ENCODE results near the gene DNER.

Gene DNER

DNA sequence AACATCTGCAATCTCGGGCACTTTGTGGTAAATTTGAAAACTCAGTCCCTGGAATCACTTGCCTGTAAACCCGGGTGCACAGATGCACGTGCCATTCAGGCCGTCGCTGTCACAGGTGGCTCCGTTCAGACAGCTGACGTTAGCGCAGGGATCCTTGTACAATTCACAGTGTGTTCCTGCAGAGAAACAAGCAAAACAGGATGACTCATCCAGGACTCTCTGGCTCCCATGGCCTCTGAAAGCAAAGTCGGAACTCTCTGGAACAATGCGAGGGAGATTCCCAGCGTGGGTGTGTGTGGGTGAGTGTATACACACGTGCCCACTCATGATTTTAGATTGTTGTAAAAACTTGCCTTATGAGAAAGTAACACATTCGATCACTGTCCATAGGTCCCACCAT lies 307.2 kb downstream of the DNER start:
- peak; percentile 92 for DNase-seq (ENCODE audit: low read depth, low spot score)

DNA sequence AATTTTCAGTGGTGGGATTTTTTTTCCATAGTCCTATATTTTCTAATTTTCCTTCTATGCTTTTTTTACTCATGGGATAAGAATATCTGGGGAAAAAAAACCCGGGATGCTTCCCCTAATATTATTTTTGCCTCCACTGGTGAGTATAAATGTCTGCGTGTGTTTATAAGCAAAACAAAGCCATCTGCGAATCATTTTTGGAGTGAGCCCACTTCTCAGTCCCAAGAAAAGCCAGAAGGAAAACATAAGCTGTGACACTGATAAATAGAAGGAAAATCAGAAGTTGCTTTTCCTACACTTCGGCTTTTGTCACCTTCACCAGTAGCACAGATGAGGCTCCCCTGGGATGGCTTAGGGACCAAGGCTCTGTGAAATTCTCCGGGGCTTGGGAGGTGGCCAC lies 308.6 kb downstream of the DNER start:
- no peak for DNase-seq (ENCODE audit: low read depth, low spot score)

DNA sequence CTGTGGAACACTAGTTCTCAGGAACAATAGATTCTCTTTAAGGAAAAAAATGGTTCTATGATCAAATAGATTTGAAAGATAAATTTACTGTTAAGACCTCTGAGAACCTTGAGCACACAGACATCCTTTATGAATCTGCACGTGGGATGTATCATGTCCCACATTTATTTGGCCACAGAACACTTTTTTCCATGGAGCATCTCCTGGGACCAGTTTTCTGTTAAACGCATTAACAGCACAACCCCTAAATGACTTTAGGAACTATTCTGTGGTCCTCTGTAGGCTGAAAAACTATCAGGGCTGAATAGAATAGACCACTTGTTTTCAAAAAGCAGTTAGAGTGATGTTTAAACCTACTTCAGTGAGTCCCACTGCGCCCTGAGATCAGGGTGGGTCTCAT lies 311.1 kb downstream of the DNER start:
- DNase-seq (ENCODE audit: low read depth, low spot score): no peak

DNA sequence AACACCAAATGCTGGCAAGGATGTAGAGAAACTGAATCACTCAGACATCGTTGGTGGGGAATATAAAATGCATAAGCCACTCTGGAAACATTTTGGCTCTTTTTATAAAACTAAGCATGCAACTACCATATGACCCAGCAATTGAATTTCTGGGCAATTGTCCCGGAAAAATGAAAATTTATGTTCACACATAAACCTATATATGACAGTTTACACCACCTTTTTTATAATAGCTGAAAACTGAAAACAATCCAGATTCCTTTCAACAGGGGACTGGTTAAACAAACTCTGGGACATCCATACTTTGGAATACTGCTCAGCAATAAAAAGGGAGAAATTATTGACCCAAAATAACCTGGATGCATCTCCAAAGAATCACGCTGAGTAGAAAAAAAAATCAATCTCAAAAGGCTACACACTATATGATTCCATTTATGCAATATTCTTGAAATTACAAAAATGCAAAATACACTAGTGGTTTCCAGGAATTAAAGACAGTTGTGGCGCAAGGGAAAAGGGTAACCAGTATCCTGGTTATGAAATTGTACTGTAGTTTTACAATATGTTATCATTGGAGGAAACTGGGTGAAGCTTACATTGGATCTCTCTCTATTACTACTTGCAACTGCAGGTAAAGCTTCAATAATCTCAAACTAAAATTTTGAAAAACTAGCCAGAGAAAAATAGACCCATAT lies 313.0 kb downstream of the DNER start:
- DNase-seq (ENCODE audit: low read depth, low spot score): no peak

DNA sequence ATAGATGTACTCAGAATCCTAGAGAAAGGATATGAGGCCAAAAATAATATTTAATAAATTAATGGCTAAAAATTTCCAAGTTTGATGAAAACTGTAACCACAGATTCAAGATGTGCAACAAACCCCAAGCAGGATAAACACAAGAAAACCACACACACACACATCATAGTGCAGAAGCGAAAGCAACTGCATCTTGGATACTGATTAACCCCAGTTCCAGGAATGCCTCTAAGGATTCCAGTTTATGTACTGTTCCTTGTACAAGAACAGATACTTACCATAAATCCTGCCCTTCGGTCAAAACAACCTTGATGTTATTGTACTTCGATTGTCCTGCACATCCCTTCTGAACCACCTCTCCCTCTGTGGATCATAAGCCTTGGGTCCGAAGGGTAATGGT lies 320.4 kb downstream of the DNER start:
- no peak for DNase-seq (ENCODE audit: low read depth, low spot score)

DNA sequence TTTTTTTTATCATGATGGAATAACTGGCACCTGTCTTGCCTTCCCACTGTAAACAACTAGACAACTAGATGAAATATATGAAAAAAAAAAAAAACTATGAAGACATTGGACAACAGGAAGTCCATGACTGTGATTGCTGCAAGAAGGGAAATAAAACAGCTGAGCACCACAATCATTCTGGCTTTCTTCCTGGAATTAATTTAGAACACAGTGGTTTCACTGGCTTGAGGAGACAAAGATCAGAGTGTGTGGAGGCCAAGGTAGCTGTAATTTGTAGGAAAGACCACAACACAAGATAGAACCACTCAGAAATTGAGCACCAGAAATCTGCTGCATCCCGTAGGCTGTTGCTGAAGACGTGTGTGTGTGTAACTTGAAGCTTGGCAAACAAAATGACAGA lies 322.2 kb downstream of the DNER start:
- DNase-seq (ENCODE audit: low read depth, low spot score): peak; percentile 55

DNA sequence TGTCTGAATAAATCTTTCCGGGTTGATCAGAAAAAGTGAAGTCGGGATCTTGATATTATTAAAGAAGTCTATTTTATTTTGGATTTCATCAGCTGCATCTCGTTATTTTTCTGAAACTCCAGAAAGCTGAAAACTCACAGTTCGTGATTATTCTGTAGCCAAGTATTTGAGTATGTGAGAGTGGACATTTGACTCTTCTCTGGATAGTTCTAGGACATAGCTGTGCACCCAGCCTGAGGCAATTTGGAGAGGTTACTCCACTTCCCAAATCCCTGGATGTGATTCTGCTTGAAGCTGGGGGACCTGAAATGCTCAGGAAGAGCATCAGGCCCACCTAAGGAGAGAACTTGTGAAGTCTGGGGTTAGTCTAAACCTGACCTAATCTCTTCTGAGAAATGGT lies 325.6 kb downstream of the DNER start:
- DNase-seq (ENCODE audit: low read depth, low spot score): no peak

DNA sequence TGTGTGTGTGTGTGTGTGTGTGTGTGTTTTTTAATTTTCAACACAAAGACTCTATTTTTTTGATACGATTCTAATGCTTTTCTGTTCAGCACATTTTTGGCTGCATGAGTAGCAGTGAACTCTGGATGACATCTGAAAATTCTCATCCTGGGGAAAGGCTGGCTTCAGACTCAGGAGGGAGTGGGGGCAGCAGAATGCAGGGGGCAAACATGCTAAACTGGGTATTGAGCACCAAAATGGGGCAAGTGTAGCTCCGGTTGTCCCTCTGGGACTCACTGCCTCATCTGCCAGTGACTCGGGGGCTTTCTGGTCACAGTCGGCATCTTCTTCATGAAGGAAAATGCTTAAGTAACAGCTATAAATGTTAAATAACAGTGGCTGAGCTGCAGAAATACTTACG lies 326.5 kb downstream of the DNER start:
- DNase-seq (ENCODE audit: low read depth, low spot score): peak; percentile 51

DNA sequence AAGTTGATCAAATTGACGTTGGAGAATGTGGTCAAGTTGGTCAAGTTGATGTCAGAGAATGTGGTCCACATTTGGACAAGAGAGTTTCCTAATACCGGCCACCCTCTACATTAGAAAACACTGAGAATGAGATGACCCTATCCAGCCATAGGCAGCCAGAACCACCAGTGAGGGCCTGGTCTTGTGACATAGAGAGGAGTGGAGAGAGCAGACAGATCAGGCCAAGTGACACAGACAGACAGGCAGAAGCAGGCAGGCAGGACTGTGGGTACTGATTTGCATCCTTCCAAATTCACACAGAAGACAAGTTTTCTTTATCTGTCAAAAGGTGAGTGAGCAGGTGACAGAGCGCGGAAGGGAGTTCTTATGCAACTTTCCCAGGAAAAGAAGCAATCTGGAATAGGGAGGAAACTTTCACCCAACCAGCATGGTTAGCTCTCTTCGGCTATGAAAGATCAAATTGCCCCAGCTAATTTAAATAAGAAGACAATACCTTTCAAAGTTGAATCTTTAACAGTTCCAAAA lies 334.2 kb downstream of the DNER start:
- no peak for DNase-seq (ENCODE audit: low read depth, low spot score)

DNA sequence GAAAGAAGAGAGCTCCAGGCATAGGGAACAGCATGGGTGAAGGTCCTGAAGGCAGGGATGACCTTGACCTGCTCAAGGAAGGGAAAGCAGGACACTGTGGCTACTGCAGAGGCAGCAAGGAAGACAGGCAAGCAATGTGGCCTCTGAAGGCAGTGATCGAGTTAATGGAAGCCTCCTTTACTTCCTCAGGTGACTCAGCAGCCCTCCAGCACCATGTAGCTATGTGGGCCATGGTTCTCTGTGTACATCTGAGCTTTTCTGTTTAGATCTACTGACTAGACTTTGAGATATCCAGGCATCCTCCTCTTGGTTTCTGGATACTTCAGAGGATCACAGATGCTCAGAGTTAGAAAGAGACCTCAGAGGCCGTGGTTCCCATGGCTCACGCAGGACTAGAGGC lies 336.0 kb downstream of the DNER start:
- no peak for DNase-seq (ENCODE audit: low read depth, low spot score)

DNA sequence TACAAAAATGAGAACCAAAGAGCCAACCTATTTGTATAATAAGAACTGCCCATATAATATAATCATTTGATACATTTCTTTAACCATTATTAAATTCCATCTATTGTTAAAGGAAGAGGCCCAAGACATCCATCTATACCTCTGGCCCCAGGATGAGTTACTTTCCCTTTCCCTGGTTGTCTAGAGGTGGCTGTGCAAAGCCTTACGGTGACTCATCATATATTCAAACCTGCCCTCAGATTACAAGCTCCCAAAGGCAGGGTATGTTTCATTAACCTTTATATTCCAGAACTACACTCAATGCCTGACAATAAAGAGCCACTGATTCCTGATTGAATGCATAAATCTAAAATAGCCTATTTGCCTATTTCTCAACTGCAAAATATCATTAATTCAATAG lies 337.5 kb downstream of the DNER start:
- peak; percentile 28 for DNase-seq (ENCODE audit: low read depth, low spot score)

DNA sequence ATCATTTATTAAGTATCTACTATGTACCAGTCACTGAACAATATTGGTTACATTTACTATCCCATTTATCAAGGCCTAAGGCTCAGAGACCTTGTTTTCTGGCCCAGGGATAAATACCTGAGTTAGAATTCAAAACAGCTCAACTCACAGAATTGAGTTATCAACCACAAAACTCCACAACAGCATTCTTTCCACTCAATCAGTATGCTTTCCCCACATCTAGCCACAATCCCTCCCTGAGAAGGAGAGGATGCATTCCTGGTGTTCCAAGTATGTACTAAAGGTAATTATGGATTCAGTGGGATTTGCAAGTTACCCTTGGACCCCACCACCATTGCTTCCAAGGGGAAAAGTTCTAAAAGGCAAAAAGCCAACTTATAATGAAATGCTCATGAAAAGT lies 339.1 kb downstream of the DNER start:
- DNase-seq (ENCODE audit: low read depth, low spot score): peak; percentile 87

DNA sequence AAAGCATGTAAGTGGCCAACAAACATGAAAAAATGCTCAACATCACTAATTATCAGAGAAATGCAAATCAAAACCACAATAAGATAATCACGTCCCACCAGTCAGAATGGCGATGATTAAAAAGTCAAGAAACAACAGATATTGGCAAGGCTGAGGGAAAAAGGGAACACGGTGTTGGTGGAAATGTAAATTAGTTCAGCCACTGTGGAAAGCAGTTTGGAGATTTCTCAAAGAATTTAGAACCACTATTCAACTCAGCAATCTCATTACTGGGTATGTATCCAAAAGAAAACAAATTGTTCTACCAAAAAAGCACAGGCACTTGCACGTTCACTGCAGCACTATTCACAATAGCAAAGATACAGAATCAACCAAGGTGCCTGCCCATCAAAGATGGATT lies 341.0 kb downstream of the DNER start:
- peak; percentile 50 for DNase-seq (ENCODE audit: low read depth, low spot score)

DNA sequence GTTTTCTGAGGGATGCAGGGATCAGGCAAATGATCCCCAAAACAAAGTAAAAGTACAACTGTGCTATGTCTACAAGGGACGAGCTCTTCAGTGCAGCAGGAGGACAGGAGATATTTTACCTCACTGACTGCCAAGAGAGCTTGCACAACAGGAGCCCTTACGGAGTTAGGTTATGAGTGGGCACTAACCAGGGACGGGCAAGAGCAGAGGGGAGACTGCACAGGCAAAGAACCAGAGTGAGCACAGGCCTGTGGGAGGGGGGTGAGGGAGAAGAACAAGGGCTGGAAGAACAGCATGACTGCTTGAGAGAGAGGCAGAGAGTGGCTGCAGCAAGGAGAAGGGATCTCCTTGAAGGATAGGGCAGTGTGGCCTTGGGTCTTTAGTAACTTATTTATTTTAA lies 342.1 kb downstream of the DNER start:
- DNase-seq (ENCODE audit: low read depth, low spot score): no peak

DNA sequence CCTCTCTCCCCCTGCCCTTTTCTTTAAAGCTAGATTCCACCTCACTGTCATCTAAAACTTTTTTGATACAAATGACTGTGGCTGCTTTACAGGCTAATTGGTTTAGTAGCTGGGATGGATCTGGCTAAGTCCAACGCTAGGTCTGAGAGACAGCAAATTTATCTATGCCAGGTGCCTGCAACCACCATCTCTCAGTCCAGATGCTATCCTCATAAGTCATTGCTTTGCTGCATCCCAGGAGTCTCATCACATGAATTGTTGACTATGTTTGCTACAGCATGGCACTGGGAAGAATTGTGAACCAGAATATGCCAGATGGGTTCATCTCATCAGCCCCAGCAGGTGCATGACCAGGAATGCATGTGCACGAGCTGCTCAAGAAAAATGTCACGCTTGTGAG lies 343.3 kb downstream of the DNER start:
- DNase-seq (ENCODE audit: low read depth, low spot score): no peak

DNA sequence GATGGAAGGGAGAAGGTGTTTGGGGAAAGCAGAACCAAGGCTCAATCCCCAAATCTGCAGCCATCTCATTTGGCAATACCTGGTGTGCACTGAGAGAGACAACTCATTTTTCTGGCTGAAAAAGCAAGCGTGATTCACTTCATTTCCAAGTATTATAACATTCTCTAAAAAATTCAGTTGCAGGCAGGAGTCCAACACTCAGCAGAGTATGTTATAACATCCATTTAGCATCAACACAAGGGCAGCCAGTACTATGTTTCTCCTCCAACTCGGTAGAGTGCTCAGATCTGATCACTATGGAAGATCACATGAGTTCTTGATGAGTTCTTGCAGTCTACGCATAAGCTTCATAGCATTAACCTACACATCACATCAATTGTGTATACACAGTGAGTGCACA lies 343.8 kb downstream of the DNER start:
- peak; percentile 23 for DNase-seq (ENCODE audit: low read depth, low spot score)

DNA sequence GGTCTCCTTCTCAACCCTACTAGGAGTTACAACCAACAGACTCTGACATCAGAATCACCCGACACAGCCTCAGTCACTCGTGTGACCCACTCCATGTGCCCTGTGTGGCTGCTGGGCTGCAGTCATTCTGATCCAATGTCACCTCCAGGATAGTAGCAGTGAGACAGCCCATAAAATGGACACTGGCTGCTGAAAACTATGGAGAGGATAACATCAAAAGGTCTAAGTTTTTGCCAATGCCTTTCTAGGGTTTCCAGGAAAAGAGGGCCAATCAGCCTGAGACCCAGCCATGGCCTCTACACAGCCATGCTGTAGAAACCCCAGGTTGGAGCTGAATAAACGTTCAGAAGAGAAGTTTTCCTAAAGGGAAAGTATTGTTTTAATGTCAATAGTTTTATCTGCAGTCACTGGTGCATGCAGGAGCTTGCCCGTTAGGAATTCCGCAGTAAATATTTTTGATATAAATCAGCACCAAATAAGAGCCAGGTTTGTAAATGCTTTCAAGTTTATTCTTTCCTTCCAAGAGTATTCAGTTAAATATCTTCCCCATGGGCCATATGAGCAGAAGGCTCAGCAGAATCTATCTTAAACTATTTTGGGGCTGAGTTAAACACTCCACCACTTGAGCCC lies 351.1 kb downstream of the DNER start:
- DNase-seq (ENCODE audit: low read depth, low spot score): peak; percentile 62

DNA sequence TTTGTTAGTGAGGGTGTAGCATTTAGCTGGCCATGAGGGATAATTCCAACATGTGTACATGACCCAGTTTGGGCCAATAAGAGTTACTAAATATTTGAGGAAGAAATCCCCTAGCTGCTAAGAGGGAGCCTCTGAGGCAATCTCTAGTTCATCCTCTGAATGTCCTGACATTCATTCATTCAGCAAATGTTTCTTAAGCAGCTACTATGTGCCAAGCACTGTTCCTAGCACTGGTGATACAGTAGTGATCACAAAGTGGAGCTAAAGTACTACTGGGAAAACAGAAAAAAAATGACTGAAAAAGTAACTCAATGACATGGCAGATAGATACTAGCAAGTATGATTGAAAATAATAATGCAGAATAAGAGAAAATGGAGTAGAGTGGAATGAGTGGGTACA lies 363.5 kb downstream of the DNER start:
- DNase-seq (ENCODE audit: low read depth, low spot score): no peak

DNA sequence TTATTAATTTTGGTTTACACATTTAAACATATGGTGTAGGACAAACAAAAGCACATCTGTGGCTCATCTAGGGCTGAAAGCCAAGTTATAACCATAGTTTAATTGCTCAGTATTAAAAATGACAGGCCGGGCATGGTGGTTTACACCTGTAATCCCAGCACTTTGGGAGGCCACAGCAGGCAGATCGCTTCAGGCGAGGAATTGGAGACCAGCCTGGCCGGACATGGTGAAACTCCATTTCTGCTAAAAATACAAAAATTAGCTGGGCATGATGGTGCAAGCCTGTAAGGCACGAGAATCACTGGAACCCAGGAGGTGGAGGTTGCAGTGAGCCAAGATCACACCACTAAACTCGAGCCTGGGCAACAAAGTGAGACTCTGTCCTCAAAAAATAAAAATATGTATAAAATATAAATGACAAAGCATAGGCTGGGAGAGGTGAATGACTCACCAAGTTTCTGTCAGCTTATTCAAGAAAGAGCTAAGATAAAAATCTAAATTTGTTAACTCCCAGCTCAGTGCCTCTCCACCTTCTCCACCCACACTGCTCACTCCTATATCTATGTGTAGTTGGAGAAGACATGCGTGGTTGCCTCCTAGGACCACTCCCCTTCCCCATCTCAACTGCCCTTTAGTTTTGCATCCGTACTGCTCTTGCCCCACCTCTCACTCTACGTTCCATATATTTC lies 364.1 kb downstream of the DNER start:
- no peak for DNase-seq (ENCODE audit: low read depth, low spot score)

DNA sequence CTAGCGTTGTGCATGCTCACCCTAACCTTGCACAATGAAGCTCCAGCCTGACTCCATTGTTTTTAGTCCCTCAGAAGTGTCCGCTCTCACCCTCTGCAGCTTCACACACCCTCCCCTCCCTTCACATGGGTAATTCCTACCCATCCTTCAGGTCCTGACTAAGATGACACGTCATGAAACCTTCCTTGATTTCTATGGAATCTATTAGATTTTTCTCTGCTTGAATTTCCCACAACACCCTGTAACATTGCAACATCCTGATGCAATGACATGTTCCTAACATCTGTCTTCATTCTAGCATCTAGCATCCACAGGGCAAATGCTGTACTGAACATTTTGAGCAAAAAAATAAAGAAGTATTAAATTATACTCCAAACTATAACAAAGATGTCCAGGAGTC lies 366.2 kb downstream of the DNER start:
- no peak for DNase-seq (ENCODE audit: low read depth, low spot score)

DNA sequence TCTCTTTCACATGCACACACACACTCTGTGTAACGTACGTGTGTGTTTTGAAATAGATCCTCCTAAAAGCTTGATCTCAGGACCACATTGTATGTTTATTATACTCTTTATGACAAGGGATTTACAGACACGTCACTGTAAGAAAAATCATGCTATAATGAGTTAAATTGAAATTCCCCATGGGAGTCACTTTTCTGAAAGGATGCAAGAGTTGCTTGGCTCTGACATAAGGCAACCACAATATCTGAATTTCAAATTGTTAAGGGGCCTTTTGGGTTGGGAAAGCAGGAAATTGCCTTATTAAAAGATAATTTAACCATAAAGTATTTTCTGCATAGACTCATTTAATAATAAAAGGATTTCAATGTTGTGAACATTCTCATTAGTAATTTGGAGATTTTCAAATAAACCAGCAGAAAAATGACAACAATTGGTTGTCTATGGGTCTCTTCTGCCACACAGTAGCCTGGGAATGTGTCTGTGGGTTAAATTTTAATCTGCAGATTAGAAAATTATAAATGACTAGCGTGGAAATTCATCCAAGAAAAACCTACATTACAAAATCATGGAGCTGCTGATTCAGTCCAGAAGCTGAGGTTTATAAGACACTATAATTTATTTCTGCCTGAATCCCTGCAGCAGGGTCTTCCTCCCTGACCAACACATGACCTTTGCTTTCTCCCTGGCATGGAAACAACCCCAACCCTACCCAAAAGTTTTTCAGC lies 367.4 kb downstream of the DNER start:
- DNase-seq (ENCODE audit: low read depth, low spot score): no peak

DNA sequence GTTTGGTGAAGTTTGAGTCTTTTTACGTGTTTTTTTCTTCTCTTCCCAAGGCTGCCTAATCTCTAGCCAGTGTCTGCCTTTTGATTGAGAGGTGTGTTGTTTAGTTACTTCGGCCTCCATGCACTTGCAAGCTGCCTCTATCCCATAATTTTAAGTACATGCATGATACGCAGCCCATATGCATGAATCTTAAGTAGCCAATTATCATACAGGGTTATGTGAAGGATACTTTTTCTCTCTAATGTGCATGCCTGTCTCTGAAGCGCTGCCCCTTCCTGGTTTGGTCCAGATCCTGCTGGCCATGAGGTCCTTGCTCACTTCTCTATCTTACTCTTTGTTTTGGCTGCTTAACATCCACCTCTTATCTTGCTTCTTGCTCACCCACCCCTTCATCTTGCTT lies 369.4 kb downstream of the DNER start:
- DNase-seq (ENCODE audit: low read depth, low spot score): no peak

Measured in astrocyte of the hippocampus (primary cell).